Mucosa of stomach (tissue), 1 donor: ENCODE results near the gene RPL23.
A peak's percentile ranks its signal among the peaks of the same experiment; 100 is the strongest.

Experiments
- H3K27me3 ChIP-seq: one replicate; pipeline ENCODE4 v1.7.0; 2013; ENCODE audit warnings: mild to moderate bottlenecking, low read length; ENCODE audit not compliant: control insufficient read depth, insufficient read depth
- H3K36me3 ChIP-seq: one replicate; pipeline ENCODE4 v1.7.0; 2013; ENCODE audit warnings: low read length; ENCODE audit not compliant: control insufficient read depth, insufficient read depth
- H3K4me1 ChIP-seq: one replicate; pipeline ENCODE4 v1.7.0; 2013; ENCODE audit warnings: mild to moderate bottlenecking, low read length; ENCODE audit not compliant: control insufficient read depth, insufficient read depth
- H3K4me3 ChIP-seq: one replicate; pipeline ENCODE4 v1.7.0; 2013; ENCODE audit warnings: low read length
- H3K9ac ChIP-seq: one replicate; pipeline ENCODE4 v1.7.0; 2013; ENCODE audit warnings: mild to moderate bottlenecking, low read length, moderate library complexity
- H3K9me3 ChIP-seq: one replicate; pipeline ENCODE4 v1.7.0; 2013; ENCODE audit warnings: mild to moderate bottlenecking, low read length, moderate library complexity; ENCODE audit not compliant: control insufficient read depth
- donor health status: Pancreatic carcinoma.

RPL23 gene

GRCh38 chr17:38892620-38893019 lies 39.1 kb upstream of the RPL23 start:
- Histone ChIP-seq H3K4me1 (peaks cover 53% of the 10 kb centered on the region), H3K36me3 (peaks cover 56% of the 10 kb centered on the region)

GRCh38 chr17:38892083-38892482 lies 38.6 kb upstream of the RPL23 start:
- Histone ChIP-seq H3K27me3 (no peaks in the 10 kb centered on the region), H3K36me3 (peaks cover 56% of the 10 kb centered on the region), H3K9me3 (no peaks in the 10 kb centered on the region), H3K4me3 (no peak overlapping the region), H3K4me1 (peaks cover 53% of the 10 kb centered on the region), H3K9ac (no peak overlapping the region)

More at GRCh38 chr17:38892620-38893019, 39.1 kb upstream of the RPL23 start:
- H3K9ac ChIP-seq, result no peak overlapping the region
- H3K27me3 ChIP-seq, result no peaks in the 10 kb centered on the region
- no peak overlapping the region for H3K4me3 ChIP-seq
- no peaks in the 10 kb centered on the region for H3K9me3 ChIP-seq

GRCh38 chr17:38891441-38891840 lies 37.9 kb upstream of the RPL23 start:
- H3K27me3 ChIP-seq, result no peaks in the 10 kb centered on the region
- H3K9me3 ChIP-seq, result no peaks in the 10 kb centered on the region
- no peak overlapping the region for H3K4me3 ChIP-seq
- H3K9ac ChIP-seq, result no peak overlapping the region
- peaks cover 54% of the 10 kb centered on the region for H3K36me3 ChIP-seq
- peaks cover 53% of the 10 kb centered on the region for H3K4me1 ChIP-seq

GRCh38 chr17:38890410-38890746 lies 36.9 kb upstream of the RPL23 start:
- H3K9ac ChIP-seq, result peak overlapping the region; percentile 6
- H3K36me3 ChIP-seq, result peaks cover 44% of the 10 kb centered on the region
- no peaks in the 10 kb centered on the region for H3K27me3 ChIP-seq
- H3K4me3 ChIP-seq, result peak overlapping the region; percentile 15
- no peaks in the 10 kb centered on the region for H3K9me3 ChIP-seq
- H3K4me1 ChIP-seq, result peaks cover 53% of the 10 kb centered on the region

- no peaks in the 10 kb centered on the region for H3K27me3 ChIP-seq
- peaks cover 46% of the 10 kb centered on the region for H3K36me3 ChIP-seq
- H3K4me3 ChIP-seq, result peak overlapping the region; percentile 15
- peaks cover 58% of the 10 kb centered on the region for H3K4me1 ChIP-seq
- peak overlapping the region; percentile 6 for H3K9ac ChIP-seq
- H3K9me3 ChIP-seq, result no peaks in the 10 kb centered on the region
Observed at GRCh38 chr17:38889745-38890409, 36.4 kb upstream of the RPL23 start.

GRCh38 chr17:38888842-38889241 lies 35.3 kb upstream of the RPL23 start:
- Histone ChIP-seq H3K27me3 (no peaks in the 10 kb centered on the region), H3K9ac (no peak overlapping the region), H3K4me1 (peaks cover 65% of the 10 kb centered on the region), H3K4me3 (no peak overlapping the region), H3K9me3 (no peaks in the 10 kb centered on the region), H3K36me3 (peaks cover 42% of the 10 kb centered on the region)

- peak overlapping the region; percentile 20 for H3K9ac ChIP-seq
- H3K4me3 ChIP-seq, result no peak overlapping the region
- H3K36me3 ChIP-seq, result peaks cover 29% of the 10 kb centered on the region
- H3K4me1 ChIP-seq, result peaks cover 75% of the 10 kb centered on the region
- H3K27me3 ChIP-seq, result no peaks in the 10 kb centered on the region
- no peaks in the 10 kb centered on the region for H3K9me3 ChIP-seq
Observed at GRCh38 chr17:38886643-38887010, 33.1 kb upstream of the RPL23 start.

GRCh38 chr17:38885728-38886642 lies 32.5 kb upstream of the RPL23 start:
- H3K9ac ChIP-seq, result peak overlapping the region; percentile 20
- peaks cover 81% of the 10 kb centered on the region for H3K4me1 ChIP-seq
- no peaks in the 10 kb centered on the region for H3K27me3 ChIP-seq
- H3K36me3 ChIP-seq, result peaks cover 29% of the 10 kb centered on the region
- H3K9me3 ChIP-seq, result no peaks in the 10 kb centered on the region
- H3K4me3 ChIP-seq, result no peak overlapping the region

- Histone ChIP-seq H3K4me1 (peaks cover 83% of the 10 kb centered on the region), H3K9ac (peak overlapping the region; percentile 30), H3K9me3 (no peaks in the 10 kb centered on the region), H3K4me3 (no peak overlapping the region), H3K27me3 (no peaks in the 10 kb centered on the region), H3K36me3 (peaks cover 29% of the 10 kb centered on the region)
Observed at GRCh38 chr17:38885044-38885727, 31.7 kb upstream of the RPL23 start.

- Histone ChIP-seq H3K4me3 (no peak overlapping the region), H3K36me3 (peaks cover 28% of the 10 kb centered on the region), H3K27me3 (no peaks in the 10 kb centered on the region), H3K9me3 (no peaks in the 10 kb centered on the region), H3K9ac (no peak overlapping the region), H3K4me1 (peaks cover 87% of the 10 kb centered on the region)
Observed at GRCh38 chr17:38883592-38884526, 30.3 kb upstream of the RPL23 start.

GRCh38 chr17:38882870-38883269 lies 29.3 kb upstream of the RPL23 start:
- Histone ChIP-seq H3K4me1 (peaks cover 85% of the 10 kb centered on the region), H3K36me3 (peaks cover 28% of the 10 kb centered on the region), H3K9me3 (no peaks in the 10 kb centered on the region), H3K9ac (no peak overlapping the region), H3K4me3 (no peak overlapping the region), H3K27me3 (no peaks in the 10 kb centered on the region)
